ENCODE results near the gene TRPM2. TPM values are rescaled to one million over a fixed set of nuclear protein-coding genes. Genes with fewer than 3 reads are reported as not detected.
"Not testable (repeated sequence)": the region's sequence is repeated elsewhere in the genome, so short reads cannot be mapped to it uniquely, and the experiment has no call there.

Gene TRPM2
- total RNA-seq, 1 experiment from 2014 or later = 0.99 TPM

DNA sequence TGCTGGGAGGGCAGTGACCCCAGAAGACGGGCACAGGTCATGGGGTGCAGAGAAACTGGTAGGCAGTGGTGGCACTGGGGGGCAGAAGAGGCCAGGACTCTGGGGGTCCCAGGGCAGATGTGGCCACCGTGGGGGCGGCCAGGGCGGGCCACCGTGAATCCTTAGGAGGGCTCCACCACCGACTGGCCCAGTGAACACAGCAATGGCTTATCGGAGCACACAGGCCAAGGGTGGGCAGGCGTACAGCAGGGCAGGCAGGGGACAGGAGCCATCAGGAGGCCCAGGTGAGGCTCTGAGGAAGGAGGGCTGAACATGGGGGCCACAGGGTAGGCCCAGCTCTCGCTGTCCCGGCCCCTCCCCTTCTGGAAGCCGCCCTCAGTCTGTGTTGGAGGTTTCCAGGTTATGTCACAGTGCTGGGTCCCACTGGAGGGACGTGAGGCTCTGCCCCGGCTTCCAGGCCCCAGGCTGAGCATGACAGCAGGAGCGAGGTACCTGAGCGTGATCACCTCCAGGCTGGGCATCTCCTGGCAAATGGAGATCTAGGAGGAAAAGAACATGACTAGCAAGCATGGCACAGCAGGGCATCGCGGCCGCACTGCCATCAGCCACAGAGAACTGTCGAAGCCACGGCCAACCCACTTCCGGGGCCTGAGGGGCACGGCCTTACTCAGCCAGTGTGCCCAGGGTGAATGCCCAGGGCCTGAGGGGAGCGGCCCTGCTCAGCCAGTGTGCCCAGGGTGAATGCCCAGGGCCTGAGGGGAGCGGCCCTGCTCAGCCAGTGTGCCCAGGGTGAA is 18.0 kb upstream of the TRPM2 start:
- DNase-seq (ENCODE audit: low read depth) = no peak

GRCh38 chr21:44337449-44337848 is 16.0 kb upstream of the TRPM2 start:
- no peak for DNase-seq (ENCODE audit: low read depth)

DNA sequence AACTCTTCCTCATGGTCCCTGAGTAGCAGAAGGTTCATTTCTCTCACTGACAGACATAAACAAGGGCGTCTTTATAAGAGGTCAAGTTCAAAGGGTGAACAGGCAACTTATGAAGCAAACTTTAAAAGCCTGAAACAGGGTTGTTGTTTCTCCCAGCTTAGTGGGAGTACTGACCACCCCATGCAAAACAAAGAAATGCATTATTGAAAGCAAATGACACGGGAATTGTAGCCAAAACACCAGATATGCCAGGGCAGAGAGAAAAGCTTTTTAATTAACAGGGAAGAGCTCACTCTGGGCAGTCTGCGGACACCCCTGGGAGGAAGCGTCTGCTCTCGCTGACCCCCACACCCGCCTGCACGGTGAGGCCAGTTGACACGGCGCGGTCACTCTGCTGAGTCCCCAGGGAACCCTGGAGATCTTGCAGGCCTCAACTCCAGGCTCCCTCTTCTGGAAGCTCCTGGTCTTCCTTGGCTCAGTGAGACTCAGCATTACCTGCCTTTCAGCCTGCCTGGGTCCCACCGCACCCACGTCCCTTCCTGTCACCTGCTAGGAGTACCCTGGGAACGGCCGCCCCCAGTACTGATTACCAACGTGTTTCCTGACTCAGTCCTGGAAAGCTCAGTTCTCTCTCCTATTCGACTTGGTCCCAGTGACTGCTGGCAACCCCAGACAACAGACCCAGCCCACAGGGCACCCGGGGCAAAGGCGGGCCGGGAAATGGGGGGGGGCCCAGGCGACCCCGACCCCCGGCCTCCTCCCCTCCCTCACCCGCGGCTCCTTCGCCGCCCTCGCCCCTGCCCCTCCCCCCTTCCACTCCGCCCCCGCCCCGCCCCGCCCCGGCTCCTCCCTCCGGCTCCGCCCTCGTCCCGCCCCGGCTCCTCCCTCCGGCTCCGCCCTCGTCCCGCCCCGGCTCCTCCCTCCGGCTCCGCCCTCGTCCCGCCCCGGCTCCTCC is 15.2 kb upstream of the TRPM2 start:
- DNase-seq (ENCODE audit: low read depth) = peak; percentile 57

- peak; percentile 93 for DNase-seq (ENCODE audit: low read depth)
These were observed 14.2 kb upstream of the TRPM2 start, which contains the start of gene CFAP410 for GRCh38 chr21:44338971-44339910. TSS of gene CFAP410 (minus strand) at chr21:44339390. CDS start at chr21:44339194, 196 bp downstream.

- DNase-seq (ENCODE audit: low read depth) = not testable (repeated sequence)
These were observed 11.5 kb upstream of the TRPM2 start for GRCh38 chr21:44341726-44342458.

GRCh38 chr21:44342981-44343380 is 10.4 kb upstream of the TRPM2 start:
- not testable (repeated sequence) for DNase-seq (ENCODE audit: low read depth)

DNA sequence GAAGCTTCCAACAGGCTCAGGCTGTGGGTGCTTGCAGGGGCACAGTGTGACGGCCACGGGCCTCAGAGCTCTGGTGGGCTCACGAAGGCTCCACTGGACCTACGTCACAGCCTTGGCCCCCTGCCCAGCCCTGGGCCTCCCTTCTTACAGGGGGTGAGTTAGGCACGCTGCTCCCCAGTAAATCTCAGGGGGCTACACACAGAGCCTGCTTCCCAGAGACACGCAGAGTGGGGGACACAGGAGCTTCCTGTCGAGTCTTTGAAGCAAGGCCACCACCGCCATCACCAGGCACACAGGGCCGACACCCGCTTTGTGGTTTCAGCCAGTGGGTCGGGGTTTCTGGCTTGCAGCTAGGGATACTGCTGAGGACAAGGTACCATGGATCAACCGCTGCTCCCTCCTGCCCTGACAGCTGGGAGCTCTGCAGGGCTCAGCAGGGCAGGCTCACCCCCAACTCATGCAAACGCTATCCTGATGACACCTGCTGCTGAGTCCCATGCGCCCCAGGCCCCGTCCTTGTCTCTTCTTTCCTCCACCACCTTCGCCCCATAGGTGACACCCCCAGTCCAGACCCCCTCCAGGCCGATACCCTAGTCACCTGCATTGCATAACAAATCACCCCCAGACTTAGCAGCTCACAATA is 8.8 kb upstream of the TRPM2 start:
- DNase-seq (ENCODE audit: low read depth) = no peak

DNA sequence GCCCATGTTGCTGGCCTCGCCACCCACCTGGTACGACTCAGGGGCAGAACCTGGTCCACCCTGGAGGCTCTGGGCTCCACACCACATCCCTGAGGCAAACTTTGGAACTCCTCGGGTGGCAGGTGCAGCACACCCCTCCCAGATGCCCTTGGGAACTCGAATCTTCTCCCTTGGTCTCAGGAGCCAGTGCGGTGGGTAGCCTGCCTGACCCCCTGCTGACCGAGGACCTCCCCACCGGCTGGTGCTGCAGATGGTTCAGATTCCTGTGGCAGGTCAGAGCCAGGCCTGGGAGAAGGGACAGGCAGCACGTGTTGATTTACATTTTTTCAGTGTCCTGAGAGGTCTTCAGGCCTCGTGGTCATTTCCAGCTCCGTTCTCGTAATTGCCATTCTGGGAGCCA is 7.9 kb upstream of the TRPM2 start:
- no peak for DNase-seq (ENCODE audit: low read depth)

DNA sequence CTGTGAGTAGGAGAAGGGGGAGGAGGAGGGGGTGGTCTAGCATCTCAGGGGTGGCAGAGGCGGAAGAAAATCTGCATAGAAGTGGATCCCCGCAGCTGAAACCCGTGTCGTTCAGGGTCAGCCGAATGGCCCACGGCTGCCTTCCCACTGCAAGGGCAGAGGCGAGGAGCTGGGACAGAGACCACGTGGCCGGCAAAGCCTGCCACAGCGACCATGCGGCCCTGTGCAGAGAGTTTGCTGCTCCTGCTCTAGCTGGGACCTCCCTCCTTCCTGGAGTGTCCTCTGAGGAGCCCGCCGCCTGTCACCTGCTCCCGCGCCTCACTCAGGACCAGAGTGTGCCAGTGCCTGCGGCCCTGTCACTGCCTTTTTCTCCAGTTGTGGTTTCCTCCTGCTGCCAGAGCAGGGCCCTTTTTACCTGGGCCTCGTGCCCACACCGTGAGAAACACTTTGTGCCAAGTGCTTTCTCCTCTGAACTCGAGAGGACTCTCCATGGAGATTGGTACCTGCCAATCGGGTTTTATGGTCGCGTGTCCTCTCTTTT is 5.4 kb upstream of the TRPM2 start:
- DNase-seq (ENCODE audit: low read depth) = no peak

DNA sequence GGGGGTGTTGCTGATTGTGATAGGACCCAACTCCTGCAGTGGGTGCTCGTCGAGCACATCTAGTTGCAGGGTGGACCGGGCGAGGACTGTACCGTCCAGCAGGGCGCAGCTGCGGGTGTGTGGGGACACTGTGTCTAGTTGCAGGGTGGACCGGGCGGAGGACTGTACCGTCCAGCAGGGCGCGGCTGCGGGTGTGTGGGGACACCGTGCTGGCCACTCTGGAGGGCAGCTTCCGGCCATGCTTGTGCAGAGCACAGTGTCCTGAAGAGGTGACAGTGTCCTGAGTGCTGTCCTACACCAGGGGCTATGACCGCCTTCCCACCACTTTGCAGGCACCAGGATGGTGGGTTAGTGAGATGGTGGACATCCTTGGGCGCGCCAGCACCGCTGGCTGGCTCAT is 4.6 kb upstream of the TRPM2 start:
- DNase-seq (ENCODE audit: low read depth) = no peak

DNA sequence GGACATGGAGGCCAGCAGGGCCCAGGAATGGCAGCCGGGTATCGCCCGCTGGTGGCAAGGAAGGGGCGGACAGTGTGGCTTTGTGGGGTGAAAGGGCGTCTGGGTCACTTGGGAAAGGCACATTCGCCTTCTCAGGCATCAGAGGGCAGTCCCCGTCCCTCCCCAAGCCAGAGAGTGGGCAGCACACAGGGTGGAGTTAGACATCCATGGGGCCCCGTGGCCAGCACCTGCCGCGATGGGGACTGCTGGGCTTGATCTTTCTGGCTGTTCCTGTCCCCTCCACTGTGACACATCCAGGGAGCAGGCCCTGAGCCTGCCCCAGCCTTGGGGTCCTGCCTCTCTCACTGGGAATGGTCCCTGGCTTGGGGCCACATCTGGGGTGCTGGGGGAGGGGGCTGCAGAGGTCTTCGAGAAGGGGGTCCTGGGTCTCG is 4.0 kb upstream of the TRPM2 start:
- no peak for DNase-seq (ENCODE audit: low read depth)

DNA sequence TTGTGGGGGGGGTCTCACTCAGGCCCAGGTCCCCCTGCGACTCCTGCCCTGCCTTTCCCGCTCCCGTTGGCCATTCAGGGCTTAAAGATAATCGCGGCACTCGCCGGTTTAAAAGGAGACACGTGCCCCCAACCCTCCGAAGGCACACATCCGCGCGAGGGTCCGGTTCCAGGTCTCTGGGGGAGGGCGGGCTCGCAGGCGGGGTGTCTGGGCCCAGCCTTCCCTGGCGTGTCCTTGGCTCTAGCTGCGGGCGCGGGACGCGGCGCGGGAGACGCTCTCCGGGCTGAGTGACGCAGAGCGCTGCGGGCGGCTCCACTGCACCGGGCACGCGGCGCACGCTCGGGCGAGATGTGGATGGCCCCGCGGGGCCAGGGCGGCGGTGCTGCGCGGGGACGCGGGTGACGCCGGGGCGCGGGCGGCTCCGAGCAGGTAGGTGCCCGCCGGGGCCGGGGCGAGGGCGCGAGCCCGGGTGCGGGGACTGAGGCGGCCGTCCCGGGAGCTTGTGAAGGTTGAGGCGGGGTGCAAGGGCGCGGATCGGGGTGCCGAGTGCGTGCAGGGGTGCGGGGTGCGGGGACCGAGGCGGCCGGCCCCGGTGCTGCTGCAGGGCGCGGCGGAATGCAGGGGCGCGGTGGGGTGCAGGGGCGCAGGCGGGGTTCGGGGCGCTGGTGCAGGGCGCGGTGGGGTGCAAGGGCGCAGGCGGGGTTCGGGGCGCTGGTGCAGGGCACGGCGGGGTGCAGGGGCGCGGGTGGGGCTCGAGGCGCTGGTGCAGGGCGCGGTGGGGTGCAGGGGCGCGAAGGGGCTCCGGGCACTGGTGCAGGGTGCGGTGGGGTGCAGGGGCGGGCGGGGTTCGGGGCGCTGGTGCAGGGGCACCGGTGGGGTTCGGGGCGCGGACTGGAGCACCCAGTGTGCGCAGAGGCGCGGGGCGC is 3.3 kb upstream of the TRPM2 start:
- DNase-seq (ENCODE audit: low read depth) = no peak

GRCh38 chr21:44350773-44351481 is 2.5 kb upstream of the TRPM2 start:
- DNase-seq (ENCODE audit: low read depth) = no peak

DNA sequence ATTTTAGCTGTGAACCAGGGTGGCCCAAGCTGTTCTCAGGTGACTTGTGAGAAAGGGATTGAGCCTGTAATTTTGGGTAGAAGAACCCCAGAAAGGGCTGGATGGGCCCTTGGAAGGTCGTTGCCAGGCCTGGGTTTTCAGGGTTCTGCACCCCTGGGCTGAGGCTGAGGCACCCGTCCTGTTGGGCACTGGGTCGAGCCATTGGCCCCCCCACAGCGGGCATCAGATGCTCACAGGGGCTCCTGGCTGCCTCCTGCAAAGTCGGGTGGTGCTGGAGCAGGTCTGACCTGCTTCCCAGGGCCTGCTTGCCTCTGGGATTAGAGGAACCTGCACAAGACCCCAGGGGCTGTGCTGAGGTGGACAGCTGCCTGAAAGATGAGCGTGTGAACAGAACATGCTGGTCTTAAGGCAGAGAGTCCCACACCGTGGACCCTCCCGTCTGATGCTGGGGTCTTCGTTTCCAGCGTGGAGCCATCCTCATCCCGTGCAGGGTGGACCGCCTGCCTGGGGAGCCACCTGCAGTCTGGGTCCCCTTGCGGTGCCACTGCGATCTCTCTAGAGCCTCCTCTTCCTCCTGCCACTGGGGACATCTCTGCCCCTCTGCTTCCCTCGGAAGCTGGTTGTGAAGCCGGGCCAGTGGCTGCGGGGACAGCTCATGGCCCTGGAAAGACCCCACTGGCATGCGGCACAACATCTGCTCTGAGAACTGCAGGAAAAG is 1.7 kb upstream of the TRPM2 start:
- no peak for DNase-seq (ENCODE audit: low read depth)

- DNase-seq (ENCODE audit: low read depth) = no peak
These were observed 1.1 kb upstream of the TRPM2 start for GRCh38 chr21:44352253-44352860.

DNA sequence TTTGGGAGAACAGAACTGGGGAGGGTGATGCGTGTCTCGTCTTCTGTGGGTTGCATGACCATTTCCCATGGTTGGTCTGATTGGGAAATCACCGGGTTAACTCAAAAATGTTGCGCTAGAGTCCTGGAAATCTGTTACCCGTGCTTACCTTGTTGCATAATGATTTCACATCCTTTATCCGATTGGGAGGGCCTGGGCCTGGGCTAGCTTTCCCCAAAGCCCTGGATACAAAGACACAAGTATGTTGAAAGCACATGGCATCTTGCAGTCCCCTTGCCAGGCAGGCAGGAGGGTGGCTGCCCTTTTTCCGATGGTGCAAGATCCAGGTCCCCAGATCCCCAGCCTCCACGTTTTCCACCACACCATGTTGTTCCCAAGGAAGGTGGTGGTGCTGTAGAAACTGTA is 582 bp downstream of the TRPM2 start:
- DNase-seq (ENCODE audit: low read depth) = no peak
